SHP77 (cell line): Measurements from ENCODE around the gene DAPK1.

ENCODE experiments used
- DNase-seq, 2 experiments: peaks; one replicate each; lab custom pipeline; 2025; lab: John Stamatoyannopoulos, UW

The DAPK1 gene

DNA sequence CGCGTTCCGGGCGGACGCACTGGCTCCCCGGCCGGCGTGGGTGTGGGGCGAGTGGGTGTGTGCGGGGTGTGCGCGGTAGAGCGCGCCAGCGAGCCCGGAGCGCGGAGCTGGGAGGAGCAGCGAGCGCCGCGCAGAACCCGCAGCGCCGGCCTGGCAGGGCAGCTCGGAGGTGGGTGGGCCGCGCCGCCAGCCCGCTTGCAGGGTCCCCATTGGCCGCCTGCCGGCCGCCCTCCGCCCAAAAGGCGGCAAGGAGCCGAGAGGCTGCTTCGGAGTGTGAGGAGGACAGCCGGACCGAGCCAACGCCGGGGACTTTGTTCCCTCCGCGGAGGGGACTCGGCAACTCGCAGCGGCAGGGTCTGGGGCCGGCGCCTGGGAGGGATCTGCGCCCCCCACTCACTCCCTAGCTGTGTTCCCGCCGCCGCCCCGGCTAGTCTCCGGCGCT is at the start of gene DAPK1:
TSS of gene DAPK1 (plus strand) at position 264 of the 442 bp plus-strand sequence. CDS start 1,211 bp downstream, outside the sequence.
- no peak for DNase-seq

DNA sequence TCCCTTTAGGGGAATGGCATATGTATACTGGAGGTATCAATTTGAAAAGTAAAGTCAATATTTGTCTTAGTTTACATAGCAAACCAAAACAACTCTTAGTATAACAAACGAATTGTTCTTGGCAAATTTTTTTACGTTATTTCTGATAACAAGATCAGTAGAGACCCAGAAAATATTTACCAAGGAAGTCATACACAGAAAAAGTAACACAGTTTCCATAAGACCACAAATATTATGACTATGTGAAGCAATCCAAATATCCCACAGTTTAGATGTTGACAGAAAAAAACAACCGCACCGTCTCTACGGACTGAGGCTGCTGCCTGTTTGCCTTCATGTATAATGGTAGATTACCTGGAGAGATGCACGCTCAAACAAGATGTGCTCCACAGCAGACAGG is 46.5 kb upstream of the DAPK1 start:
- no peak for DNase-seq

DNA sequence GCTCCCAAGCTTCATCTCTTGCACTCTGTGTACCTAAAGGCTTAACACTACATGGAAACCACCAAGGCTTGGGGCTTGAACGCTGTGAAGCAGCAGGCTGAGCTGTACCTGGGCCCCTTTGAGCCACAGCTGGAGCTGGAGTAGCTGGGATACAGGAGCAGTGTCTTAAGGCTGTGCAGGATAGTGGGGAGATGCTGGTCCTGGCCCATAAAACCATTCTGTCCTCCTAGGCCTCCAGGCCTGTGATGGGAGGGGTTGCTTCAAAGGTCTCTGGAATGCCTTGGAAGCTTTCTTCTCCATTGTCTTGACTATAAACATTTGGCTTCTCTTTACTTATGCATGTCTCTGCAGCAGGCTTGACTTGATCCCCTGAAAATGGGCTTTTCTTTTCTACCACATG is 42.3 kb upstream of the DAPK1 start:
- DNase-seq: no peak

DNA sequence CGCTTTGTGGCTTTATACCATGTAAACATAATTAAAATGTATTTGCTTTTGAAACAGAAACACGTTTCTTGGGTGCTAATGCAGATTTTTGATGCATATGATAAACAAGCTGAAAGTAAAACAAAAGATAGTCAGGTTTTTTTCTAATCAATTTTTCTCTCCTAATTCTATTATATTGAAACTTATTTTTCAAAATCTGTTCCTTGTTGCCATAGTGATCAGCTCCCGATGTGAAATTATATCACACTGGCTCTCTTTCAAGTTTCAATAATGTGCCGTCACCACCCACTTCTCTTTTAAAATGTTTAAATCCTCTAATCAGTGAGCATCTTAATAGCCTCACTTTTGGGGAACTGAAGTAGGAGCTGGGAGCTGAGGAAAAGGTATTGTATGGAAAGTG is 36.4 kb upstream of the DAPK1 start:
- no peak for DNase-seq

DNA sequence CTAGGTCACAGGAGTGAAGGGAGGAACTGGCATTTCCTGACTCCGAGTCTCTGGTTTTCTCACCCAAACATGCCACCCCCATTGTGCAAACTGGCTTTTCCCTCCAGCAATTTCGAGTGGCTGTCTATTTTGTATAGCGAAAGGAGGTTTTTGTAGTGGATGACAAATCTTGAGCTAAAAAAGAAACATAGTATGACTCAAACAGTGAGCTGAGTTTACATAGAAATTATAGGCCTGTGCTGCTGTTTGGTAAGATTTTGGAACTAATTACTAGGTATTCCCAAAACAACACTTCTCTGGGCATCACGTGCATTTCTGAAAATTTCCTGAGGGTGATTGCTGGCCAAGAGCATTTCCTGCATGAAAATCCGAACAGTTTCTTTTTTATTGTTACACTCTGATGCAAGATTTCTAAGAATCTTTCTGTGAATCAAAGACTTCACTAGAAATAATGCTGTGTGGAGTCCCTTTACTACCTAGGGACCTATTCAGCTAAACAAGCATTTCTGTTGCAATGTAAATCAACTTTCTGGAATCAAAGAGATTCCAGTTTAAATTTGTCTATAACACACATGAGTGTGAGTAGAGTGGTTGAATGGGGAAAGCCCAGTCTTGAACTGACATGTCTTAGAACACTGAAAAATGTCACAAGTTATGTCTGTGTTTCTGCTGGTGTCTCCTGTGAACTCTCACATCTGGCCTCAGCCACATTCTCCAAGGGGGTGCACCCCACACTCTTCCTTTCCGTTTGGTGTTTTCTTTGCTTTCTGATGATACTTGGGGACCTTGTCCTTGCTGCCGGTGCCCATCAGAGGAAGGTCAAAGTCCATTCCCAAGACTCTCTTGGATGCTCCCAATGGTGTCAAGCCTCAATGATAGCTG is 33.3 kb upstream of the DAPK1 start:
- DNase-seq: no peak

DNA sequence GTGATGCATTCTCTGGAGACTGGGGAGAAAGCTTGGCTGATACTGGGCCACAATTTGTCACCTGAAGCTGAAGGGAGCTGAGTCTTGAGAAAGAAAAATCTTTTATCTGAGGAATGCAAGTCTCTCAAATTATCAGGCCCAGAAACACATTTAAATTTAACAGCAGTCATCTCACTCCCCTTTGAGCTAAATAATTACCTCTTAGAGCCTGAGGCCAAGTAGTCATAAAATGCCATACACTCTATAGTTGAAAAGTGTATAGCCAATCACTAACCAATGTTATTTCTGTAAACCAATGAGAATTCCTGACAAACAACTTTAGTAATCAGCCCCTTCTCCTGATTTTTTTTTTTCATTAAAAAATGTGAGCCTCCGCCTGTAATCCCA is 32.7 kb upstream of the DAPK1 start:
- no peak for DNase-seq

DNA sequence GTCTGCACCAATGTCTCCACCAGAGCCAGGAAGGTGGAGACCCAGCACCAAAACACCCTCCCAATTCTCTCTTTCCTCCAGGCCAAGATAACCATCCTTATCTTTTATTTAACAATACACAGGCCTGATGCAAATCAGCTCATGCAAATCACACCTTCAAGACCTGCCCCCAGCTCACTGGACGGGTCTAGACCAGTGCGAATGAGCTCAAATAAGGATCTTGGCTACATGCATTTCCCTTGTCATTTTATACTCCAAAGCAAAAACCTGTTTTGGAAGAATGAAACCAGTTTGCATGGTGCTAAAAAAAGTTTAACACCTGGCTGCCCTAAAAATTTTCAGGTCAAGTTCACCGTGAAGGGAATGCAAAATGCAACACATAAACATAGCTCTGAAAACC is 31.9 kb upstream of the DAPK1 start:
- DNase-seq: no peak

DNA sequence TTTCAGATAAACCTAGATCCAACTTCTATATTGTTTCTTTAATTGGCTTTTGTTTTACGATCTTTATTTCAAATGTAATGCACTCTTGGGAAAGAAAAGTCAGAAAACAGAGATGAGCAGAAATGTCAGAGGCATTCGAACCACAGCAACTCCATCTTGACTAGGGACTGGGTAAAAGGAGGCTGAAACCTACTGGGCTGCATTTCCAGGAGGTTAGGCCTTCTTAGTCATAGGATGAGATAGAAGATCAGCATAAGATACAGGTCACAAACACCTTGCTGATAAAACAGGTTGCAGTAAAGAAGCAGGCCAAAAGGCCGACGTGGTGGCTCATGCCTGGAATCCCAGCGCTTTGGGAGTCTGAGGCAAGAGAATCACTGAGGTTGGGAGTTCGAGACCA is 30.5 kb upstream of the DAPK1 start:
- no peak for DNase-seq

DNA sequence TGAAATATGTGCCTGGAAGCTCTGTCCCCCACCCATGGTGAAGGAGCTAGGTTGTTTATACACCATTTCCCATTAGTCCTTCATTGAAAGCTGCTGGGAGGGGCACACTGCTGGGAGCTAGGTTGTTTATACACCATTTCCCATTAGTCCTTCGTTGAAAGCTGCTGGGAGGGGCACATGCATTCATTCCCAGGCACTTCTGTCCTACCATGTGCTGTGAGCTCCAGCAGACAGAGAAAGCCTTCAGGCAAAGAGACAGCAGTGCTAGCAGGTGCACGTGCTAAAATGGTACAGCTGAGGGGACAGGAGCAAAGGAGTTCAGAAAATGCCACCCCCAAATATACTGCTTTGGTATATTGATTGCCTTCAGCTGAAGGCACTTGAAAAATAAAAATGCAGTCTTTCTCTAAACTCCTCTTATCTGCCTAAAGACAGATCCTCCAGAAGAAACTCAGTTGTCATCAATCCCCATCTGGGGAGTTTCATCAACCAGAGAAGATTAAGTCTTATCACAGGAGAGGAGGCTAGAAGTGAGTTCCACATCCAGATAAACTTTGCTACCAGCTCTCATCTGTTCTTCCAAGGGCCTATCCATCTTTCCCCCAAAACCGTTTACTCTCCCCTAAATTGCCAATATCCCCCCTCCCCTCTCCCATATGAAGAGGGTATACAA is 27.7 kb upstream of the DAPK1 start:
- DNase-seq: no peak

DNA sequence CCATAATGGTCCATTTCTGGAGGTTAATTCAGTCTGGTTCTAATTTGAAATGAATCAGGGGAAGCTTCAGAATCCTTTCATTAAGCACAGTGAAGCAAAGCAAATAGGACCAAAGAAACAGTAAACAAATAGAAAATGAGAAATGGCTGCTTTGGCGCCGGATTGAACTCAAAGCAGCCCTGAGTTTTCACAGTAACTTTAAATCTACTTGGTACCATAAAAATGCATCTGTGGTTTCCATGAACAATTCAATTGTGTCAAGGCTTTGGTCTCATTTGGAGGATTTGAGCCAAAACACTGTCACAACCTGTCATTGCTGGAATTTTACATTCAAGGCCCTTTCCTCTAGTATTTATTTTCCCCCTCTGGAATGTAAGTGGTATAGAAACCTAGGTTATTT is 25.9 kb upstream of the DAPK1 start:
- no peak for DNase-seq

DNA sequence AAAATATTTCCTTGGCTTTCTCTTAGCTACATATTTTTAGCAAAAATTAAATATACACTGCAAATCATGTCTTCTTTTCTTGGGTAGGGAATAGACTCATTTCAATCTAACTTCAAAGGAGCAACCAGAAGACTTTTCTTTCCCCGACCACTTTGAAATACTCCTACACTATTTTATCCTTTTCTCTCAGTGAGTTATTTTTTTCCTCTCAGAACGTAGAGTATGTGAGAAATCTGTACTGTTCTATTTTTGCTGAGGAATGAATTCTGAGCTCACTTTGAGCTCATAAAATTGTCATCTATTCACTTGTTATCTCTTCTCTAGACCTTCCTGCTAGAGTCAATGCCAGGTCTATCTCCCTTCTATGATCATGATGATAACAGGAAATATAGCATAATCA is 22.2 kb upstream of the DAPK1 start:
- no peak for DNase-seq

DNA sequence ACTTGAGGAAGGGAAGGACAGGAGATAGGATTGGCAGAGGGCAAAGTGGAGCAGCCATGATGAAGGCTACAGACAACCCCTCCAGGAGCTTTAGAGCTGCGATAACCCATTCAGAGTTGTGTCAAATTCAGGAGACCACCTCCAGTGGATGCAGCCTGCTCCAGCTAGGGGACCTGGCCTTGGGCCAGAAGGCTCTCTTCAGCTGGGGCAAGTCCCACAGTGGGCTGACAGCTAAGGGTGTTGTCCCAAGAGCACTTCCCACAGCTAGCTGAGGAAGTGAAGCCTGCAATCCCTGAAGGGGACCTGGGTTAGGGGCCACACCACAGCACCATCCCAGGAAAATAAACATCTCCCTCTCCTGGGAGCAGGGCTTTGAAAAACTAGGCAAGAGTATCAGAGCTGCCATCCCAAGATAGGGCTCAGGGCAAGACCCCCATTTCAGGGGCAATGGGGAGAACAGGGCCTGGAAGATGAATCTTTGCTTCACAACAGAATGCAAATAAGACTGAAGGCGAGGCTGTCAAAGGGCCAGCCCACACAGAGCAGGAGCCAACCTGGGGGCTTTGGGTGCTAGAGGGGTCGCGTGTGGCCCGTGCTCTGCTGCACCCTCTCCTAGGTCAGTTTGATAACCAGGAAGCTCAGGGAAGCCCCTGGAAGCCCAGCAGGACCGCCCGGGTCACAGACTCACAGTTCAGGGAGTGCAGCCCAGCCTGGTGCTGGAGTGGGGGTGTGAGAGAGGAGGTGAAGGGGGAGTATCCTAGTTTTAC is 19.3 kb upstream of the DAPK1 start:
- DNase-seq: no peak

DNA sequence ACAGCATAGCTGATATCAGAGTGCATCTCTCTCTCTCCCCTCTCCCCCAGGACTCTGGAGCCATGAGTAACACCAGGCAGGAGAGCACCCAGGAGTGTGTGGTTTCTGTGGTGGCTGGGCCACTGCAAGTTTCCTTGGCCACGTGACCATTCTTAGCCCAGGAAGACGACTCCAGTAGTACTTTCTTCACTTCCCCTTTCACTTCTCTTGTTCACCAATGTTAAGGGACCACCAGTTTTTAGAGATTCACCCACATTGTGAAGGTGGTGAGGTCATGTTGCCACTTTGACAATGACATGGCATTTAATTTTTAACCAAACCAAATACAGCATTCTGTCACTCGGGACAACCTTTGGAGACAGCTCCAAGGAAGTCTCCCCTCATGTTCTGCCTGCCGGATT is 17.9 kb upstream of the DAPK1 start:
- DNase-seq: no peak

DNA sequence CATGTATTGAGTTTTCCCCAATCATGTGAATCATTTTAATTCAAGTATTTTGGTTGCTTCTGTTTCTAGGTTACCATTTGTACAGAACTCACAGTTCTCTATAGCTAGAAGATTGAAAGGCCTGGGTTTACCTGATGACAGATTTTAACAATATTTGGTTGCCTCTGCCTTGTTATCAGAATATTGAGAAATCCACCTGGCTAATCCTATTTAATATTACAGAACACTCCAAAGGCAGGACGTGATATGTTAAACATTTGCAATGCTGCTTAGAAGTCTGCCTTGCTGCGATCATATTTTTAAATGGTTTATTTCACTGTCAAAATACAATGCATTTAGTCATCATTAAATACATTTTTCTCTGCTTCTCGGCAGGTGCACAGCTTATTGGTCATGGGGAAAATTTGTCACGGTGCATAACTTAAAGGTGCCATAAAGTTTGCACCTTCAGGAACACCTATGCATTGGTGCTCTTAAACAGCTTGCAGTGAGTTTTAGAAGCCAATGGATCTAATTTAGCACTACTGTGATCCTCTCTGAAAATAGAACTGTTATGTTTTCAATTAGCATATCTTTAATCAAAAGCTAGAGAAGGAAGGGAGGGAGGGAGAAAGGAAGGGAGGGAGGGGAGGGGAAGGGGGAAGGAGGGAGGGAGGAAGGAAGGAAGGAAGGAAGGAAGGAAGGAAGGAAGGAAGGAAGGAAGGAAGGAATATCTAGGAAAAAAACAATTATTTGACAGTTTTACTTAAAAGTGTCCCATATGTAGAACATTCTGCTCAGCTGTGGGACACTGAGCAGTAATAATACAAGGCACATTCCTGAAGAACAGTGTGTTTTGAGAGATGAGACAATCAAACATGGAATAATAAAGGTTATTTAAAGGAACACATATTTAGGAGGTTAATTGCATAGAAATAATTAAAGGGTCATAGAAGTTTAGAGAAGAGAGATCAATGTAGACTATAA is 15.5 kb upstream of the DAPK1 start:
- DNase-seq: no peak

DNA sequence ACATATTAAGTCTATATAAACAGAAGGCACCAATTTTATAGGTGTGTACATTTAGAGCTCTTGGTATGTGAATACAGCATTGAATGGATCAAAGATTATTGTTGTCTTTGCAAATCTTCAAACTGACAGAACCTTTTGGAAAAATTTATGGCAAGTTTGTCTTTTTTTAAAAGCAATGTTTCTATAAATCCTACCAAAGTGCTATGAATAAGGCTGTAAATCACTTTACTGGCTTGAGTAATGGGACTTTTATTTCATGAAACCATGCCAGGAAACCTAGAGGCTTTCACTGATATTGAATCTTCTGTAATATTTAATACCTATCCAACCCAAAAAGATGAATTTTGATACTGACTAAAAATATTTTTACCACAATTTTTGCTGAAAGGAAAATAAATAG is 7.4 kb upstream of the DAPK1 start:
- no peak for DNase-seq

DNA sequence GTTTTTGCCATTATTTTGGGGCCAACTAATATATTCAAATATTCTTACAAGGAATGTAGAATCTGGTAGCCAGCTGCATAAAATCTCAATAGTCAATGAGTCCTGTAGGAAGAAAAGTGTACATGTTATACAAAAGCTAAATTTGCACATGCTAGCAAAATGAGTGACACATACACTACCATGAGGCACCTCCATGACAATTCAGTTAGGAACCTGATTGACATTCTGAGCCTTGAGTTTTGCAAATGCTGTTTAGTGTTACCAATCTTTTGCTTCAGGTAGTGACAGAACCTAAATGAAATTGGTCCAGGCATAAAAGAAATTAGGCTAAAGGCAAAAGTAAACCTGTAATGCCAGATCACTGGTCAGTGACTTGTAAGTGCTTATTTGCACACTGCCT is 6.8 kb upstream of the DAPK1 start:
- DNase-seq: no peak

DNA sequence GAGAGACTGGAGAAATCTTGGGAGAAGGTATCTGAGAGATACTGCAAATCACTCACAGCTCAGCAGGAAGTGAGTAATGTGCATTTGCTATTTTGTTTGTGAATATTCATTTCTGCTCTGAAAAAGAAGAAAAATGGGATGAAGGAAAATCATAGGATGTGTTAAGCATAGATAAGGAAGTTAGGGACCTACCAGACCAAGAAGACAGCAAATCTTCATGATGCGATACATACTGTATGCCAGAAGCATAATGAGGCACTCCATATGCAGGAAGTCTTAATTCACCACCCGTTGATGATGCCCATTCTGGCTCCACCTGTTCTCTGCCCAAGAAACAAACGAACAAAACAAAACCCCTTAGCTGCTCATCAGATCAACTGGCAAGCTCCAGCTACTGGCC is 6.1 kb upstream of the DAPK1 start:
- DNase-seq: no peak

DNA sequence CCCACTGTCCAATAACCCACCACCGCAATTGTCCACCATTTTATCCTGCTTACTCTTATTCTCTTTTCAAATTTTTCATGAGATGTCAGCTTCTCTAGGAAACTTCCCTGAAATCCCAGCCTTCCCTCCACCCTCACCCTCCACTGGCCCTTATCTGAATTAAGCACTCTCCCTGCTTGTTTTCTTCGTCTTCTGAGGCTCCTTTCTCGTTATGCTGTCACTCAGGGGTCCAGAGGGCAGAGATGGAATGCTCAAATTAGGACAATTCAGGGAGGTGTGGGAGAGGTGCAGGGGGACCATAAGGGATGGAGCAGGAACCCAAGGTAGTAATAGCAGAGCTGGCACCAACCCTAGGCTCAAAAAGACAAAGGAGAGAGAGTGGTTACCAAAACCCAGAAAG is 5.0 kb upstream of the DAPK1 start:
- DNase-seq: no peak

DNA sequence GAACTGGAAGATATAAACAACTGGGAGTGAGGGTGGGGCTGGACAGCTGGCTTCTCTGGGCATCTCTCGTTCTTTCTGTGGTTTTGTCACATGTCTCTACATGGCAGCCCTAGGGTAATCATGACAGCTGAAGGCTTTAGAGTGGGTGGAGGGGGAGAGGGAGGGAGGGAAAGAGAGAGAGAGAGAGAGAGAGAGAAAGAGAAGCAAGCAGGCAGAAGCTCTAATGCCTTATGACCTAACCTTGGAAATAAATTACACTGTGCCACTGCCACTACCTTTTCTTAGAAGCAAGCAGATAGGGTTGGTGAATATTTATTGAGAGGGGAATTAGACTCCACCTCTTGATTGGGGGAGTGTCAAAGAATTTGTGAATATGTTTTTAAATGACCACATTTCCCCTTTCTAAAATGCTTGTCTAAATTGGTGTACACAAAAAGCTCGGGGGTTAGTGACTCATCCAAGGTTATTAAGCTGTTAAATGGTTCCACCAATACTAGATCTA is 2.6 kb upstream of the DAPK1 start:
- DNase-seq: no peak

DNA sequence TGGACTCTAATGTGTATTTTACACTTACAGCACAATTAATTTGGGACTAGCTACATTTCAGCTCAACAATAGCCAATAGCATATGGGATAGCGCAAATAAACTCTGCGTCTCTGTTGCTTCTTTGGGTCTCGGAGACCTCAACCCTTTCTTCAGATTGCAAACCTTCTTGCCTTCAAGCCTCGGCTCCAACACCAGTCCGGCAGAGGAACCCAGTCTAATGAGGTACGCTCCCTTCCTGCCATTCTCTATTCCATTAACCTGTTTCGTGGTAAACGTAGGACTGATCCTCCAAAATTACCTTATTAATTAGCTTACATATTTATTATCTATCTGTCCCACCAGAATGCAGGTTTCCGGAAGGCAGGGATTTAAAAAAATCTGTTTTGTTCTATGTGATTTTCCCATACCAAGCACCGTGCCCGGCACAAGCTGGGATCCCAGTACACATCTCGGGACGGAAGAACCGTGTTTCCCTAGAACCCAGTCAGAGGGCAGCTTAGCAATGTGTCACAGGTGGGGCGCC is 525 bp upstream of the DAPK1 start:
- DNase-seq: no peak
